Measurements from ENCODE around the gene F2RL3.
A peak's percentile ranks its signal among the peaks of the same experiment; 100 is the strongest.

Gene F2RL3

DNA sequence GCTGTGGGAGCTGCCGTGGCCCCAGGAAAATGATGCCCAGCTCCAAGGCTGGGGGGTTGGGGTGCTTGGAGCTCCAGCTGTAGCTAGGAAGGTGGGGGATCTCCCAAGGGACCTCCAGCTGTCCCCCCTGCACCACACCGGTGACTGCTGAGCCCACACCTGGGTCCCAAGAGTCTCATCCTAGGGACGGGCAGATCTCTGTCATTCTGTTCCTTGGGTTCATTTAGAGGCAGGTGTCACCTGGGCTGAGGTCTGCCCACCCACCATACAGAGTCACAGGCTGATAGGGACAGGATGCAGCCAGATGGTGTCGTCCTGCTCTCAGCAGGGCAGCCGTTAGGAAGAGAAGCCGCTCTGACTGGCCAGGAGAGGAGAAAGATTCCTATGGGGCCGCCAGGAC is 5.3 kb downstream of the F2RL3 start:
- DNase-seq: no peak

DNA sequence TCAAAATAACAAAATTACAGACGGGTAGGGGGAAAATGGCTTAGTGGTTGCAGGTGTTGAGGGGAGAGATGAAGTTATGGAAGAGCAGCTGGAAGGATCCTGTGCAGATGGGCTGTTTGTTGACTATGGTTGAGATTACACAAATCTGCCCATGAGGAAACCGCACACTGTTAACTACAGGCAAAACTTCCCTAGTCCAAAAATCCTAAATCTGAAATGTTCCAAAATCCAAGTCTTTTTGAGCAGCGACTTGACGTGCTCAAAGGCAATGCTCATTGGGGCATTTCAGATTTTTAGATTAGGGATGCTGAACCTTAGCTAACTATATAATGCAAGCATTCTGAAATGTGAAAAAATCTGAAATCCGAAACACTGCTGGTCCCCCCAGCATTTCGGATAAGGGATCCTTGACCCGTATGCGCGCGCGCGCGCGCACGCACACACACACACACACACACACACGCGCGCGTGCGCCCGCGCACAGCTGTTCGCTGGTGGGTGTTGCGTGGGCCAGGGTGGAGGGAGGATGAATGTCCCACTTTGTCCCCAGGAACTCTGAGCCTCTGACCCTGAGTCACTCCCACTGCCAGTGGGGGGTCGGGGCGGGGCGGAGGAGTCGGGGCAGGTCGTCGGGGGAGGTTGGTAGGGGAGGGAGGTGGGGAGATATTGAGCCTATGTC is 6.8 kb downstream of the F2RL3 start:
- DNase-seq: peak in 5 of 56 donors; percentile 8 to 20 (median 18)

DNA sequence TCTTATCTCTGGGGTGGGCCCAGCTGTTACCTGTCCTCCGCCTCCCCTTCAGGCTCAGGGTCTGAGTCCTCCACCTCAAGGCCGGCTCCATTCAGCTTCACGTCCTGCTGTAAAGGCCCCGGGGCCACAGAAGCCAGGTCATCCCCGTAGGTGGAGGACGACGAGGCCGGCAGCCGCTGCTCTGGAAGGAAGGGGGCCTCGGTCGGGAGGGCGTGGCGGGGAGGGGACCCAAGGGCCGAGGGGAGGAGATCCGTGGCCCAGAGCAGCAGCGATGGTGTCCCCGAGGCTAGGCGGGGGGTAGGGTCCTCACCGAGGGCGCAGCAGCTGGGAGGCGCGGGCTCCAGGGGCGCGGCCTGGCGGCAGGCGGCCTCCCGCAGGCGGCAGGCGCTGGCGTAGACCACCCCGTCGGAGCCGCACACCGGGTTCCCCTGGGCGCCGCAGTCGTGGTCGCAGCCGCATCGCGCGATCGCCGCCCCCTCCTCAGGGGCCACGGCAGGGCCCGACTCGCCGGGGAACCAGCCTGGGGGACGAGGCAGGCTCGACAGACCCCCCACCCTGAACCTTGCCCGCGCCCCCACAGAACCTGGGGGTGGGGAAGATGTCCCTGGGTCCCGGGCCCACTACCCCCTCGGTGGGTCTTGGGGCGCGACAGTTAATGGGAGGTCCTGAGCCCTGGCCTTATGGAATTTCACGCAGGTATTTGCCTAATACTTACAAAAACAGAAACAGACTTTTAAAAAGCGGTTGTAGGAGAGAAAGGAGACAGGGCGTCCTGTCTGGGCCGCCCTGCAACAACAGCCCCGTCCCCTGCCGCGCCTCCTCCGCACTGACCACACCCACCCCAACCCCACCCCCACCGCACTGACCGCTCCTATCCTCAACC is 7.6 kb downstream of the F2RL3 start:
- no peak for DNase-seq

DNA sequence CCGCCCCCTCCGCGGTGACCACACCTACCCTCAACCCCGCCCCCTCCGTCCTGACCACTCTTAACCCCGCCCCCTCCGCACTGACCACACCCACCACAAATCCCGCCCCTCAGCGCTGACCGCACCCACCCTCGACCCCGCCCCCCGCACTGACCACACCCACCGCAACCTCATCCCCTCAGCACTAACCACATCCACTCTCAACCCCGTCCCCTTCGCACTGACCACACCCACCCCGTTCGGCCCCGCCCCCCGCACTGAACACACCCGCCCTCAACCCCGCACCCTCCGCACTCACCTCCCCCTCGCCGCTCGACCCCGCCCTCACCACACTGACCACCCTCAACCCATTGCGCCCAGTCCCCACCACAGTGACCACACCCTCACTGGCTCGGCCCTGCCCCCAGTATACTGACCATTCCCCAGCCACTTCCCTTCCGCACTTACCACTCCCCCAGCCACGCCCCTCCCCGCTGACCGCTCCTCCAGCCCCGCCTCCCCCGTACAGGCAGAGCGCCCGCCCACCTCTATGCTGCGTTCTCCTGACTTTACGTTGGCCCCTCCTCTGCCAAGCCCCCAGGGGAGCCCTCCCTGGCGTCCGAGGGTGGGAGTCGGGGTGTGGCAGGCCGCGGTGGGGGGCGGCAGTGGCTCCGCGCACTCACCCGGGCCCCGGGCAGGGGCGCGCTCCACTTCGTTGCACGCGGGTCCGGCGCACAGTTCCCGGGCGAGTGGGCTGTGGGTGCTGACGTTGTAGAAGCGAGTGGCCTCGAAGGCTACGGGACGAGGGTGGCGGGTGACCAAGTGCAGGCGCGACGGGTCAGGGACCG is 8.4 kb downstream of the F2RL3 start:
- DNase-seq: peak in 51 of 56 donors; percentile 21 to 91 (median 69)

DNA sequence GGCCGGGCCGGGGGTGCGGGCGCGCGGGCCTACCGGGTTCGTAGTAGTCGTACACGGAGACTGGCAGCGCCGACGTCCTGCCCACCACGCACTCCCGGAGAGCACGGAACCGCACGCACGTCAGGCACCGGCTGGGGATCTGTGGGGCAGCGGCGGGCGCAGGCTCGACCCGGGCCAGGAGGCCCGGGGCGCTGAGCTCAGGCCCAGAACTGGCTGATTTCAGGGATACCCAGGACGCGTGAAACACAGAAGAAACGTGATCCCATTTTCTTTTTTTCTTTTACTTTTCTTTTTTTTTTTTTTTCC is 9.0 kb downstream of the F2RL3 start:
- no peak for DNase-seq

DNA sequence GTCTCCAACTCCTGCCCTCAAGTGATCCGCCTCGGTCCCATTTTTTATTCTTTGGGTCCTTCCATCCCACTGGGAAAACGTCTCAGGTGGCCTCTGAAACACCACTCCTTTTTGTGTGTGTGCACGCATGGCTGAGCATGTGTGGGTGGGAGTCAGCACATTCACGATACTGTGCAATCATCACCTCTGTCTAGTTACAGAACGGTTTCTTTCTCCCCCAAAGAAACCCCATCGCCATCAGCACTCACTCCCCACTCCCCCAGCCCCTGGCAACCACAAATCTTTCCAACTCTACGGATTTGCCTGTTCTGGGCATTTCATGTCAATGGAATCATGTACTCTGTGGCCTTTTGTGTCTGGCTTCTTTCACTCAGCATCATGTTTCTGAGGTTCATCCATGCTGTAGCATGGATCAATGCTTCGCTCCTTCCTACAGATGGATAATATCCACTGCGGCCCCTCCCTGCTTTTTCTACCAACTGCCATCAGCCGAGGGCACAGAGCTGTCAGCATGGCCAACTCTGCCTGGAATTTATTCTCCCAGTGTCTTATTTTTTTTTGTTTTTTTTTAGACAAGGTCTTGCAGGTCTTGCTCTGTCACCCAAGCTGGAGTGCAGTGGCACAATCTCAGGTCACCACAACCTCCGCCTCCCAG is 9.7 kb downstream of the F2RL3 start:
- DNase-seq: no peak

DNA sequence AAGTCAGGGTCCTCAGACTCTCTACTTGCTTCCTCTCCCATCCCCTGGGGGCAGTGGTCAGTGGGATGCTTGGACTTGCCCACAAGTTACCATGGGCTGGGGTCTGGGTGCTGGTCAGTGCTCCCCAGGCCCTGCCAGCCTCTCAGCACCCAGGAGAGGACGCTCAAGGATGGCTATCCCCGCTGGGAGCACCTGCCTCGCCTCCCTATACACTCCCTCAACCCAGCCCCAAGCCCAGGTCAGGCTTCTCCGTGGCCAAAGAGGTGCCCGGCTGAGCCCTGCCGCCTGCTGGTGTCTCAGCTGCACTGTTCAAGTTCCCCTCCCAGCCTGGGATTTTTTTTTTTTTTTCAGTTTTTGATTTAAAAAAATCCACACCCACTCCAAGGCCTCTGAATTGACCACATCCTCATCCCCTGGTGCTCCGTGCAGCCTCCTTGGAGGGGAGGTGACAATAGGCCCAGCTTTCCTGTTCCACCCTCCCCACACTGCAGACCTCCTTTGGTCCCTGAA is 10.8 kb downstream of the F2RL3 start:
- no peak for DNase-seq

DNA sequence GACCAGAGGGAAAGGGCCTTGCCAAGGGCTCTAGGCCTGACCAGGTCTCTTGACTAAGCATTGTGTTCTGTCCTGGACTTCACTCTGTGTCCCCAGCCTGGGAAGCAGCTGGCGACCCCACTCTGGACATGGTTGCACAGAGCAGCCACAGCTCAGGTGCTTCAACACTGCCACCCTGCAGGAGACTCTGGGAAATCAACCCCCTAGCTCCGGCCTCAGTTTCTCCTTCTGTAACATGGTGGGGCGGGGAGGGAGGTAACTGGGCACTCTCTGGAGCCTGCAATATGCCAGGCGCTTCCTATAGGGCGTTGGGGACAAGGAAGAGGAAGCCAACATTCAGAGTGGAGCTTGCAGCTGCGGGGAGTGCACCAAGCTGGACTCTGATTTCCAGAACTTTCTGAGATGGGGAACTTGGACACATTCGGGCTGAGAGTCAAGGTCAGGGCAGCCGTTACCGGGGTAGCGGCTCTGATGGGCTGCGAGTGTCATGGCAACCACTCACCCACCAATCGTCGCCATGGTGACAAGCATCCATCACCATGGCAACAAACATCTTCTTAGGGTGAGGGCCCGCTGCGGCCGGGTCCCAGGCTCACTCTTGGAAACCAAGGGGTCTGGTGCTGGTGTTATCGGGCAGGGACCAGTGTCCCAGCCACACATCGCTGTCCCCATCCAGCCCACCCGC is 12.8 kb downstream of the F2RL3 start:
- DNase-seq: peak in 6 of 56 donors; percentile 7 to 44 (median 18)

DNA sequence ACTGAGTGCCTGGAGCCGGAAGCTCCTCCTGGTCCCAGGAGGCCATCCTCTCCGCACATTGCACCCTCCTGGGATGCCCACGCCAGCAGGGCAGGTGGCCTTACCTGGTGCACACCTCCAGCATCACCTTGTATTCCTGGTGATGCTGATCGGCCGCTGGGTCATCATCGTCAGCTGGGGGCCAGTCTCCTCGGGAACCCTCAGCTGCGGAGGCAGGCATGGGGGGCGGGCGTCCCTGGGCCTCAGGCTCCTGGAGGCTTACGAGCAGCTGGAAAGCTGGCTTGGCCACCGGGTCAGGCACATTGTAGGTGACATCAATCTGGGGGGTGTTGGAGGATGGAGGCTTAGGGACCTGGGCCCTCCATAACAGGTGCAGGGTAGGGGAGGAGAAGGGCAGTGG is 13.7 kb downstream of the F2RL3 start:
- DNase-seq: no peak

DNA sequence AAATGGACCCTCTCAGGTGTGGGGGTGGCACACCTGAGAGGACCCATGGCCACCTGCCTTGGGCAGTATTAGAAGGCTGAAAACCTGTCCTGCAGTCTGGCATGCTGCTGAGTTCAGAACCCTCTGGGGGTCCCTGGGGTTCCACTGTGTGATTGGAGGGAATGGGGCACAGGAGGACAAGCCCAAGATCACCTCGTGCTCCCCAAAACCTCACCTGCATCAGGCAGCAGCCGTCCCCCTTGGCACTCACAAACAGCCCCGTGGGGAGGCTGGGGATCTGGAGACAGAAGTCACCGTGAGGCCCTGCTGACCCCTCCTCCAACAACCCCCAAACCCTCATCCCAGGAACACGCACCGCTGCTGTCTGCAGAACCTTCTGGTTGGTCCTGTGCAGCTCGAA is 14.5 kb downstream of the F2RL3 start:
- no peak for DNase-seq

DNA sequence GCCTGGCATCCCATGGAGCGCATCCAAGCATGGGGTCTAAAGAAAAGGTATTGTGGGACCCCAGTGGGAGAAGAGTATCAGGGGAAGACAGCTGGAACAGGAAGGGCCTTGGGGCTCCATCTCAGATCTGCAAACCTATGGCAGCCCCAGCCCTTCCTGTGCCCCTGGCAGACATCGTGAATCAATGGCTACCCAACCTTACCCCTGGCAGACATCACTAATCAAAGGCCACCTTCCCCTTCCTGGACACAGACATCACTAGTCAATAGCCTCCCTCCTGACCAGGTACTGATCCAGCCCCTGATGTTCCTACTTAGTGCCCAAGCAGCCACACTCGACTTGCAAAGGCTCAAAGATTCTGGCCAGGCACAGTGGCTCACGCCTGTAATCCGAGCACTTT is 15.8 kb downstream of the F2RL3 start:
- no peak for DNase-seq

DNA sequence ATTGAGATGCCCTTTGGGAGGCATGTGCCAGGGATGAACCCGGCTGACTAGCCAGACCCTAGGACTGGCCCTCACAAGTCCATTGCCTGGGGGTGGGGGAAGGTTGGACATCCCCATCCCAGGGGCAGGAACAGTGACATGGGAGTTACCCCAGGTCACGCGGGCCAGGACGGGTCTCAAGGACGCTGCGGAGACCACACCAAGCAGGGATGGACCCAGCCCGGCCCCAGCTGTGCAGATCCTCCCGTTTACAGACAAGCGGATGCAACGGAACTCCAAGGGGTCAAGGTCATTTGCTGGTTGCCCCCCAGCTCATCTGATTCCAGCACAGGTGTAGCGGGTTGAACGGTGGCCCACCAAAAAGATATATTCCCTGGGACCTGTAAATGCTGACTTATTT is 20.0 kb downstream of the F2RL3 start:
- DNase-seq: no peak

DNA sequence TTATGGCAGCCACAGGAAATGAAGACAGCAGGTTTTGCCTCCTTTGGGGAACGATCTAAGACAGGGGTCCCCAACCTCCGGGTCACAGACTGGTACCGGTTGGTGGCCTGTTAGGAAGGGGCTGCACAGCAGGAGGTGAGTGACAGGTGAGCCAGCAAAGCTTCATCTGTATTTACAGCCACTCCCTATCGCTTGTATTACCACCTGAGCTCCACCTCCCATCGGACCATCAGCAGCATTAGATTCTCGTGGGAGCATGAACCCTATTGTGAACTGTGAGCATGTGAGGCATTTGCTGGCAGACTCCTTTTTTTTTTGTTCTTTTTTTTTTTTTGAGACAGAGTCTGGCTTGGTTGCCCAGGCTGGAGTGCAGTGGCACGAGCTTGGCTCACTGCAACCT is 22.2 kb downstream of the F2RL3 start:
- no peak for DNase-seq

DNA sequence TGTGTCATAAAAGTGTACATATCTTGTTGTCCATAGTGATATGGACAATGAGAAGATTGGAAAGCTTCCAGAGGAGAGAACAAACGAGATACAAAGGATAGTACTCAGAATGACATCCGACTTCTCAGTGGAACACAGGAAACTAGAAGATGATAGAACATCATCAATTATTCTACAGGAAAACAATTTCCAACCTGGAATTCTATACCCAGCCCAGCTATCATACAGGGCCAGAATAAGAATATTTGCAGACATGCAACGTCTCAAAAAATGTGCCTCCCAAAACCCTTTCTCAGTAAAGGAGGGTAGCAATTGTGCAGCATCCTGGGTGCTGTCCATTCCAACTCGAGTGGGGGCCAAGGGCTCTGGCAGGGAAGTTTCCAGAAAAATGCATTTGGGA is 24.0 kb downstream of the F2RL3 start:
- no peak for DNase-seq

DNA sequence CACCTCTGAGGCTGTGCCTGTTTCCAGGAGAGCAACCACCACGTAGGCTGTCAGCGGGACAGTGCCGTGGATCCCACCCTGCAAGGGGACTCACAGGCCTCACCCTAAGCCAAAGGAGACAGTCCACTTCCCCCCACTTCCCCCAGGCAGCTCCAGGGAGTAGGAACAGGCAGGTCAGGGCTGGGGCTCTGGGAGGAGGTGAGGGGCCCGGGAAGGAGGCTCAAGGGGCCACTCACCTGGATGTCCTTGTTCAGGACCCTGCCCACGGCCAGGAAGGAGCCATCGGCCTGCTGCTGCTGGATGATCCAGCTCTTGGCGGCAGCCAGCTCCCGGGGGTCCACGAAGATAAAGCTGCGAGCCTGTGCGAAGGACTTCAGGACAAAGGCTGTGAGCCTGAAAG is 25.6 kb downstream of the F2RL3 start:
- DNase-seq: no peak

DNA sequence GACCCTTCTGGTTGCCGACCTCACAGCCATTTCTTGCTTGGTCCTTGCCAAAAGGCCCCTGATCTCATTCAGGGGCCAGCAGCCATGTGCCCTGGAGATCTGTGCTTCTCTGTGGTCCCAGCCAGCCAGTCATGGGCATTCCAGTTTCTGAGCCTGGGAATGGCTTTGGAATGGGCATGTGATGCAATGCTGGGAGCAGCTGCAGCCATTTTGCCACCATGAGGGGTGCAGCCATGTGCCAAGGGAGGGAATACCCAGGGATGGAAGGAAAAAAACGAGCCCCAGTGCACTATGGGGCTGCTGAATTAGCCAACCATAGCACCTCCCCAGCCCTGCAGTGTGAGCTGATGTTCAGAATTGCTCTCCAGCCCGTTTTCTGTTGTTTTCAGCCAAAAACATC is 26.3 kb downstream of the F2RL3 start:
- no peak for DNase-seq

DNA sequence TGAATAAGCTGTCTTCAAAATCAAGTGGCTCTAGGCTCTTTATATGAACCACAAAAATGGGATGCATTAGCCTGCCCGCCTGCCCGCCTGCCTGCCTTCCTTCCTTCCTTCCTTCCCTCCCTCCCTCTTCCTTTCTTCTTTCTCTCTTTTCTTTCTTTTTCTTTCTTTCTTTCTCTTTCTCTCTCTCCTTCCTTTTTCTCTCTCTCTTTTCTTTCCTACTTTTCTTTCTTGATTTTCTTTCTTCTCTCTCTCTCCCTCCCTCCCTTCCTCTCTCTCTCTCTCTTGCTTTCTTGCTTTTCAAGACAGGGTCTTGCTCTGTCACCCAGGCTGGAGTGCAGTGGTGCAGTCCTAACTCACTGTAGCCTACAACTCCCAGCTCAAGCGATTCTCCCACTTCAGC is 26.9 kb downstream of the F2RL3 start:
- DNase-seq: no peak

DNA sequence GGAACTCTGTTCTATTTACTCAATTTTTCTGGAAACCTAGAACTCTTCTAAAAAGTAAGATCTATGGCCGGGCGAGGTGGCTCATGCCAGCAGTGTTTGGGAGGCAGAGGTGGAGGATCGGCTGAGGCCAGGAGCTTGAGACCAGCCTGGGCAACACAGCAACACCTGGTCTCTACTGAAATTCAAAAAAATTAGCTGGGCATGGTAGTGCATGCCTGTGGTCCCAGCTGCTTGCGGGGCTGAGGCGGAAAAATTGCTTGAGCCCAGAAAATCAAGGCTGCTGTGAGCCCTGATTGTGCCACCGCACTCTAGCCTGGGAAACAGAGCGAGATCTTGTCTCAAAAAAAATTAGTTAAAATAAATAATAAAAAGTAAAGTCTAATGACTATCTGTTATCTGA is 28.6 kb downstream of the F2RL3 start:
- no peak for DNase-seq

DNA sequence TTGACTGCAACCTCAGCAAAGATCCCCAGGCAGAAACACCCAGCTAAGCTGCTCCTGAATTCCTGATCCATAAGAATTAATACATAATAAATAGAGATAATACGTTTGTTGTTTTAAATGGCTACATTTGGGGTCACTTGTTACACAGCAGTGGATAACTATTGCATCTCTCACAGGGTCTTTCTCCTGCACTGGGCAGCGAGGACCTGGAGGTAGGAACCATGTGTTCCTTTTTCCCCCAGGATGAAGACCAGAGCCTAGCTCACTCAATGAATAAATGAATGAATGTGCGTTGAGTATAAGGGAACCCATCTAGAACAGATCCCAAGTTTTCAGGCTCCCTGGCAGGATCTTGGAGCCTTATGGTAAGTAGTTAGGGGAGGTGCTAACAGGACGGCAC is 30.7 kb downstream of the F2RL3 start:
- no peak for DNase-seq

DNA sequence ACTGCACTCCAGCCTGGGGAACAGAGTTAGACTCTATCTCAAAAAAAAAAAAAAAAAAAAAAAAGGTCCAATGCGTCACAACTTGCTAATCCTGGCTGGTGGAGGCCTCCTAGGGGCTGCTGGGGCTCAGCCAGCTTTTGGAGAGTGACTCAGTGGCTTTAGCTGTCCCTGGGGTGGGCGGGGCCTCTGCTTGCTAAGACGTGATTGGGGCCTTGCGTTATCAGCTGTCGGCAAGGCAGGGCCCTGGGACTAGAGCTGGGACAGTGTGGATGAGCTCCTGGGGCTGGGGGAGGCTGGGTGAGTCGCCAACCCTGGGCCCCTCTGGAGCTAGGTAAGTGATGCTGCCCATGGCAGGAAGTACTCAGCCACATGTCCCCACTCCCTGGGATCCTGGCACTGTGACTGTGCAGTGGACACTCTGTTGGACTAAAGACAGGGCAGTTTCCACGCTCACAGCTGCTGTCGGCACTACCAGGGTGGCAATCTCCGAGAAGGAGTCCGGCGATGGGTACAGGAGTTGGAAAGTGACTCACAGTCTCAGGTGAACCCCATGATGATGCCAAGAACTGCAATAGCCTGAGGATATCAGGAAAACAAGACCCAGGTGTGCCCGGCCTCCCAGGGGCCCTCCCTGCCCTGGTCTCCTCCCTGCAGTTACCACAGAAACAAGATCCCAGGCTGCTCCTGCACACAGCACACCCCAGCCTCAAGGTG is 32.2 kb downstream of the F2RL3 start:
- no peak for DNase-seq
